H1 (cell line): ENCODE results near the gene STIM1. TPM values are rescaled to one million over a fixed set of nuclear protein-coding genes. Genes with fewer than 3 reads are reported as not detected.

ENCODE experiments used
- CTCF ChIA-PET: fragments of 300-600 bp; sonication (Branson Sonifier 250); formaldehyde crosslinking; loops from one replicate; lab custom pipeline; 2021; ENCODE audit not compliant: partially characterized antibody; lab: Charles Lee
- POLR2A ChIA-PET: fragments of 300-600 bp; sonication (Branson Sonifier 250); formaldehyde crosslinking; loops from one replicate; lab custom pipeline; 2021; ENCODE audit warnings: inconsistent platforms; ENCODE audit not compliant: partially characterized antibody; lab: Charles Lee
- DNase-seq, 2 experiments: peaks; one replicate each; pipeline versions ENCODE4 v3.0.0 to v3.0.0-alpha.2; 2010 to 2022; ENCODE audit warnings: low spot score in 2 of 2, low read depth in 1 of 2, mixed read lengths in 1 of 2
- FAIRE-seq: peaks from 2 replicates; lab custom pipeline; 2011; peaks lifted over from hg19 to GRCh38; lab: Jason Lieb, UNC
- H2AFZ ChIP-seq: 2 replicates; pipeline ENCODE4 v1.8.1; 2012; ENCODE audit warnings: low read length, inconsistent platforms
- H2AK5ac ChIP-seq: 2 replicates; pipeline ENCODE4 v1.6.1; 2013; ENCODE audit warnings: low read depth, low read length
- H2BK120ac ChIP-seq: replicated peaks from 2 replicates; pipeline ENCODE3; 2013; ENCODE audit warnings: low read depth, low read length, inconsistent platforms
- H2BK12ac ChIP-seq: 2 replicates; pipeline ENCODE4 v1.6.1; 2013; ENCODE audit warnings: low read depth, low read length
- H2BK15ac ChIP-seq: 2 replicates; pipeline ENCODE4 v1.6.1; 2013; ENCODE audit warnings: low read length
- H2BK20ac ChIP-seq: 2 replicates; pipeline ENCODE4 v1.6.1; 2013; ENCODE audit warnings: low read length
- H2BK5ac ChIP-seq: 2 replicates; pipeline ENCODE4 v1.6.1; 2013; ENCODE audit warnings: low read depth, low read length
- H3K14ac ChIP-seq: 2 replicates; pipeline ENCODE4 v1.6.1; 2013; ENCODE audit warnings: inconsistent platforms; ENCODE audit not compliant: insufficient read length
- H3K18ac ChIP-seq: 2 replicates; pipeline ENCODE4 v1.6.1; 2013; ENCODE audit warnings: low read length; ENCODE audit errors: extremely low read depth
- H3K23ac ChIP-seq: 2 replicates; pipeline ENCODE4 v1.6.1; 2013; ENCODE audit warnings: inconsistent platforms; ENCODE audit not compliant: insufficient read length
- H3K23me2 ChIP-seq: 2 replicates; pipeline ENCODE4 v1.6.1; 2013; ENCODE audit warnings: low read depth, low read length
- H3K27ac ChIP-seq: 2 replicates; pipeline ENCODE4 v1.6.1; 2011; ENCODE audit warnings: low read depth, low read length, inconsistent platforms
- H3K27me3 ChIP-seq, 4 experiments: replicated peaks in 1 of 4; 1 replicate in 1 of 4; 2 replicates in 3 of 4; pipeline versions ENCODE4 v1.6.1 to v1.8.1; 2011 to 2013; ENCODE audit warnings: low read length in 3 of 4, mild to moderate bottlenecking in 3 of 4, inconsistent platforms in 2 of 4, mixed read lengths in 2 of 4, moderate library complexity in 1 of 4; ENCODE audit not compliant: control insufficient read depth in 3 of 4, insufficient read depth in 3 of 4; ENCODE audit errors: extremely low read depth in 1 of 4
- H3K36me3 ChIP-seq, 4 experiments: 2 replicates each; pipeline versions ENCODE4 v1.6.1 to v1.8.1; 2011 to 2013; ENCODE audit warnings: mild to moderate bottlenecking in 4 of 4, low read length in 3 of 4, moderate library complexity in 2 of 4, control low read depth in 1 of 4, inconsistent platforms in 1 of 4; ENCODE audit not compliant: insufficient read depth in 4 of 4, control insufficient read depth in 2 of 4
- H3K4ac ChIP-seq: replicated peaks from 2 replicates; pipeline ENCODE3; 2013; ENCODE audit warnings: low read length, low read depth, mixed read lengths, inconsistent platforms; ENCODE audit not compliant: insufficient read length
- H3K4me1 ChIP-seq, 4 experiments: replicated peaks in 1 of 4; 1 replicate in 1 of 4; 2 replicates in 3 of 4; pipeline versions ENCODE4 v1.6.1 to v1.8.1; 2011 to 2013; ENCODE audit warnings: low read length in 3 of 4, inconsistent platforms in 2 of 4, mixed read lengths in 1 of 4; ENCODE audit not compliant: insufficient read depth in 4 of 4, control insufficient read depth in 3 of 4
- H3K4me2 ChIP-seq, 2 experiments: 2 replicates each; pipeline versions ENCODE4 v1.6.1 to v1.8.1; 2011 to 2013; ENCODE audit warnings: low read depth in 2 of 2, low read length in 2 of 2, control low read depth in 1 of 2, inconsistent platforms in 1 of 2, mild to moderate bottlenecking in 1 of 2; ENCODE audit not compliant: insufficient read depth in 1 of 2
- H3K4me3 ChIP-seq, 4 experiments: fragments of 200-600, 300-600 bp in 1 of 4; sonication (generic), shearing (Covaris generic), sonication (Bioruptor Twin) in 1 of 4; 2 replicates each; pipeline versions ENCODE4 v1.5.1 to v1.8.1; 2011 to 2016; ENCODE audit warnings: low read length in 4 of 4, low read depth in 3 of 4, control low read depth in 2 of 4, inconsistent platforms in 2 of 4, mild to moderate bottlenecking in 2 of 4, mixed read lengths in 1 of 4, moderate library complexity in 1 of 4; ENCODE audit not compliant: insufficient read depth in 2 of 4; ENCODE audit errors: extremely low read depth in 1 of 4
- H3K56ac ChIP-seq: replicated peaks from 2 replicates; pipeline ENCODE3; 2013; ENCODE audit warnings: low read depth, mild to moderate bottlenecking, mixed read lengths, low read length, inconsistent platforms; ENCODE audit not compliant: insufficient read length
- H3K79me1 ChIP-seq: 2 replicates; pipeline ENCODE4 v1.6.1; 2013; ENCODE audit warnings: low read depth, low read length, control low read depth
- H3K79me2 ChIP-seq, 2 experiments: 2 replicates each; pipeline versions ENCODE4 v1.6.1 to v1.8.1; 2012 to 2013; ENCODE audit warnings: low read length in 2 of 2, mild to moderate bottlenecking in 2 of 2, inconsistent platforms in 1 of 2; ENCODE audit not compliant: insufficient read depth in 2 of 2, control insufficient read depth in 1 of 2
- H3K9ac ChIP-seq, 4 experiments: replicated peaks in 1 of 4; 1 replicate in 1 of 4; 2 replicates in 3 of 4; pipeline versions ENCODE4 v1.6.1 to v1.8.1; 2011 to 2013; ENCODE audit warnings: low read depth in 3 of 4, low read length in 3 of 4, control low read depth in 2 of 4, mild to moderate bottlenecking in 2 of 4, moderate library complexity in 2 of 4, inconsistent platforms in 1 of 4; ENCODE audit errors: extremely low read depth in 1 of 4
- H3K9me3 ChIP-seq, 2 experiments: 2 replicates each; pipeline versions ENCODE4 v1.6.1 to v1.8.1; 2012 to 2013; ENCODE audit warnings: mild to moderate bottlenecking in 2 of 2, moderate library complexity in 2 of 2, control low read depth in 1 of 2, inconsistent platforms in 1 of 2, low read depth in 1 of 2, low read length in 1 of 2, mixed read lengths in 1 of 2; ENCODE audit not compliant: insufficient read depth in 2 of 2
- H4K20me1 ChIP-seq, 2 experiments: replicated peaks in 1 of 2; 2 replicates each; pipeline versions ENCODE3 to v1.8.1; 2011 to 2013; ENCODE audit warnings: inconsistent platforms in 2 of 2, low read length in 2 of 2, mild to moderate bottlenecking in 1 of 2; ENCODE audit not compliant: insufficient read depth in 2 of 2, control insufficient read depth in 1 of 2
- H4K5ac ChIP-seq: 2 replicates; pipeline ENCODE4 v1.6.1; 2013; ENCODE audit warnings: low read length, low read depth, mixed read lengths, inconsistent platforms; ENCODE audit not compliant: insufficient read length
- H4K8ac ChIP-seq: 2 replicates; pipeline ENCODE4 v1.8.0; 2013; ENCODE audit warnings: mild to moderate bottlenecking, moderate library complexity, low read length, inconsistent platforms; ENCODE audit not compliant: insufficient read depth; ENCODE audit errors: extremely low read depth
- H4K91ac ChIP-seq: replicated peaks from 2 replicates; pipeline ENCODE3; 2013; ENCODE audit warnings: low read length, mixed read lengths, inconsistent platforms; ENCODE audit not compliant: insufficient read length
- CHD2 ChIP-seq: IDR thresholded peaks from 2 replicates; pipeline ENCODE4 v1.6.1; 2012; ENCODE audit warnings: low read length, improper control_type of control experiment
- GTF2F1 ChIP-seq: IDR thresholded peaks from 2 replicates; pipeline ENCODE4 v1.6.1; 2012; ENCODE audit warnings: low read depth, low read length, improper control_type of control experiment, borderline replicate concordance
- MAFK ChIP-seq: IDR thresholded peaks from 2 replicates; pipeline ENCODE4 v1.6.1; 2012; ENCODE audit warnings: low read depth, mild to moderate bottlenecking, improper control_type of control experiment, low read length
- SRF ChIP-seq: IDR thresholded peaks from 2 replicates; pipeline ENCODE4 v1.6.1; 2011; ENCODE audit warnings: mild to moderate bottlenecking, low read depth, low read length, moderate library complexity
- TBP ChIP-seq: IDR thresholded peaks from 2 replicates; pipeline ENCODE4 v1.6.1; 2011; ENCODE audit warnings: low read depth, low read length, improper control_type of control experiment
- TEAD4 ChIP-seq: IDR thresholded peaks from 2 replicates; pipeline ENCODE4 v1.6.1; 2012; ENCODE audit warnings: low read depth, low read length, inconsistent platforms, mixed read lengths
- YY1 ChIP-seq: IDR thresholded peaks from 2 replicates; pipeline ENCODE4 v1.6.1; 2011; ENCODE audit warnings: low read depth, mild to moderate bottlenecking, low read length
- WGBS, 2 experiments: shearing (Covaris generic) in 1 of 2; methylation state at CpG; one replicate each; pipeline versions ENCODE4 v1.1.6 to v1.1.7; 2013 to 2015; ENCODE audit warnings: low lambda C conversion rate in 2 of 2, mixed read lengths in 2 of 2, inconsistent platforms in 1 of 2, low coverage in 1 of 2, missing lambda C conversion rate in 1 of 2; ENCODE audit not compliant: insufficient replicate concordance in 2 of 2, insufficient coverage in 1 of 2, insufficient read length in 1 of 2; ENCODE audit errors: extremely low coverage in 1 of 2, missing lambda C conversion rate in 1 of 2; 5-methylcytosine and 5-hydroxymethylcytosine counted together
- polyA plus RNA-seq, 7 experiments: library from polyadenylated mRNA; depleted of rRNA in 3 of 7; stranded (reverse) in 5 of 7; unstranded in 2 of 7; fragments of >200 nt in 5 of 7; fragments of 200-250 nt in 2 of 7; gene quantifications; 1 replicate in 5 of 7; 2 replicates in 1 of 7; 4 replicates in 1 of 7; pipeline versions ENCODE4 v1.2.1 to v1.2.3, GENCODE V29; 2011 to 2013; ENCODE audit warnings: missing spikeins in 2 of 7, mixed read lengths in 2 of 7
- total RNA-seq: library from RNA; stranded (reverse); fragmentation: NEBNext Ultra II Directional; extraction: Animal tissue kit (Norgen Biotek cat#: 25700); gene quantifications from 2 replicates; pipeline ENCODE4 v1.2.1, GENCODE V29; 2021
- TF ChIP-seq, protein P1 (sequence below): IDR thresholded peaks from 2 replicates; pipeline ENCODE4 v1.6.1; 2012; ENCODE audit warnings: low read length, inconsistent platforms

The STIM1 gene
- total and polyA plus RNA-seq, 2 of the 8 experiments (the other 6 are each of a cell fraction or from before 2014, with no cell fraction given) = 11.1 to 12.2 TPM

DNA sequence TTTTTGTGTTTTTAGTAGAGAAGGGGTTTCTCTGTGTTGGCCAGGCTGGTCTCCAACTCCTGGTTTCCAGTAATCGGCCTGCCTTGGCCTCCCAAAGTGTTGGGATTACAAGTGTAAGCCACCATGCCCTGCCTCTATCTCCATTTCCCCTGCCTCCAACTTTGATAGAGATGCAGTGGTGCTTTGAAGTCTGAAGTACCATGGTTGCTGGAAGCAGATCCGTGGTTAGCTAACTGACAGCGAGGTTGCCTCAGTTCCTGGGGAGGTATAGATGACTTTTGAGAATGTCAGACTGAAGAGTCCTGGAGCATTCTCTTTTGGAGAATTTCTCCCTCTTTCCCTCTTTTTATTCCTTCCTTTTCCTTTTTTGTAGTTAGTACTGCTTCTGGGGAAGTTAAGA is 127.6 kb downstream of the STIM1 start:
- no peak overlapping the region for H3K4me2 ChIP-seq
- no peaks in the 10 kb centered on the region for H4K20me1 ChIP-seq
- no peak overlapping the region for H4K91ac ChIP-seq
- H3K9me3 ChIP-seq = no peaks in the 10 kb centered on the region
- WGBS, 2 experiments = 81% methylated on average over 3 of the region's 3 CpGs; no CpG with 5 or more reads in 1 of the 2 experiments
- no peak overlapping the region for H4K5ac ChIP-seq
- no peak overlapping the region for H2BK12ac ChIP-seq
- H3K56ac ChIP-seq = no peak overlapping the region
- DNase-seq = no peak
- no peaks in the 10 kb centered on the region for H3K79me2 ChIP-seq
- no peak overlapping the region for H2BK15ac ChIP-seq
- no peak overlapping the region for H3K23ac ChIP-seq
- H3K36me3 ChIP-seq = no peaks in the 10 kb centered on the region
- no peak overlapping the region for H3K4ac ChIP-seq
- no peak overlapping the region for H2BK120ac ChIP-seq
- CTCF ChIA-PET = interaction anchor here (1.0 to 3.7 kb wide), 3 partner anchors 51 to 133 kb away, joined by 3 to 19 read pairs (median 7); partner anchors contain the start of gene STIM1
- no peaks in the 10 kb centered on the region for H3K79me1 ChIP-seq
- no peak overlapping the region for H2AFZ ChIP-seq
- TF ChIP-seq TEAD4 = no peak
- TF ChIP-seq, protein P1, sequence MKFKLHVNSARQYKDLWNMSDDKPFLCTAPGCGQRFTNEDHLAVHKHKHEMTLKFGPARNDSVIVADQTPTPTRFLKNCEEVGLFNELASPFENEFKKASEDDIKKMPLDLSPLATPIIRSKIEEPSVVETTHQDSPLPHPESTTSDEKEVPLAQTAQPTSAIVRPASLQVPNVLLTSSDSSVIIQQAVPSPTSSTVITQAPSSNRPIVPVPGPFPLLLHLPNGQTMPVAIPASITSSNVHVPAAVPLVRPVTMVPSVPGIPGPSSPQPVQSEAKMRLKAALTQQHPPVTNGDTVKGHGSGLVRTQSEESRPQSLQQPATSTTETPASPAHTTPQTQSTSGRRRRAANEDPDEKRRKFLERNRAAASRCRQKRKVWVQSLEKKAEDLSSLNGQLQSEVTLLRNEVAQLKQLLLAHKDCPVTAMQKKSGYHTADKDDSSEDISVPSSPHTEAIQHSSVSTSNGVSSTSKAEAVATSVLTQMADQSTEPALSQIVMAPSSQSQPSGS = no peak
- TF ChIP-seq GTF2F1 = no peak
- no peak for TF ChIP-seq CHD2
- TF ChIP-seq YY1 = no peak
- TF ChIP-seq SRF = no peak
- TF ChIP-seq TBP = no peak
- no peak for TF ChIP-seq MAFK
- POLR2A ChIA-PET = no interaction called here
- no peaks in the 10 kb centered on the region for H3K4me1 ChIP-seq
- H2AK5ac ChIP-seq = no peak overlapping the region
- no peak overlapping the region for H3K4me3 ChIP-seq
- H2BK5ac ChIP-seq = no peak overlapping the region
- H3K9ac ChIP-seq = no peak overlapping the region
- no peaks in the 10 kb centered on the region for H3K23me2 ChIP-seq
- H3K14ac ChIP-seq = no peak overlapping the region
- no peak overlapping the region for H3K27ac ChIP-seq
- no peak overlapping the region for H4K8ac ChIP-seq
- no peak overlapping the region for H2BK20ac ChIP-seq
- H3K27me3 ChIP-seq = no peaks in the 10 kb centered on the region; a peak in 1 of 7 replicates
- no peak for FAIRE-seq
- no peak overlapping the region for H3K18ac ChIP-seq
